CD14-positive monocyte (primary cell): ENCODE data around the gene TRIM3. TPM values are rescaled to one million over a fixed set of nuclear protein-coding genes. Genes with fewer than 3 reads are reported as not detected.

Source experiments
- DNase-seq, 3 donors: peaks; one replicate each; pipeline ENCODE4 v3.0.0-alpha.2; 2011 to 2022
- H2AFZ ChIP-seq: 2 replicates; pipeline ENCODE4 v1.6.0; 2012; ENCODE audit warnings: mild to moderate bottlenecking, low read depth, low read length, inconsistent platforms; ENCODE audit not compliant: insufficient read depth, poor library complexity, severe bottlenecking
- H3K27ac ChIP-seq, 2 donors: 1 replicate in 1 of 2; 2 replicates in 1 of 2; pipeline ENCODE4 v1.5.1; 2012 to 2013; ENCODE audit warnings: low read length in 2 of 2, control low read depth in 1 of 2, inconsistent platforms in 1 of 2, low read depth in 1 of 2, mild to moderate bottlenecking in 1 of 2
- H3K27me3 ChIP-seq, 2 donors: one replicate each; pipeline versions ENCODE4 v1.6.0 to v1.6.1; 2011 to 2013; ENCODE audit warnings: low read length in 2 of 2; ENCODE audit not compliant: control insufficient read depth in 2 of 2, insufficient read depth in 2 of 2
- H3K36me3 ChIP-seq, 2 donors: replicated peaks in 1 of 2; 1 replicate in 1 of 2; 2 replicates in 1 of 2; pipeline versions ENCODE4 v1.5.1 to v1.6.1; 2012 to 2013; ENCODE audit warnings: low read length in 2 of 2, control low read depth in 1 of 2, inconsistent platforms in 1 of 2, mild to moderate bottlenecking in 1 of 2; ENCODE audit not compliant: insufficient read depth in 2 of 2, control insufficient read depth in 1 of 2
- H3K4me1 ChIP-seq, 2 donors: 1 replicate in 1 of 2; 2 replicates in 1 of 2; pipeline versions ENCODE4 v1.5.1 to v1.6.1; 2012 to 2013; ENCODE audit warnings: low read length in 2 of 2, control low read depth in 1 of 2, inconsistent platforms in 1 of 2, mild to moderate bottlenecking in 1 of 2, moderate library complexity in 1 of 2; ENCODE audit not compliant: insufficient read depth in 2 of 2, control insufficient read depth in 1 of 2
- H3K4me2 ChIP-seq: replicated peaks from 2 replicates; pipeline ENCODE3; 2012; ENCODE audit warnings: low read length, moderate library complexity, mild to moderate bottlenecking; ENCODE audit not compliant: poor library complexity, severe bottlenecking; ENCODE audit errors: extremely low read depth
- H3K4me3 ChIP-seq, 3 experiments: fragments of 200-600 bp in 1 of 3; sonication (generic) in 1 of 3; replicated peaks in 1 of 3; 1 replicate in 2 of 3; 2 replicates in 1 of 3; pipeline ENCODE4 v1.5.1; 2011 to 2013; ENCODE audit warnings: low read length in 3 of 3, mild to moderate bottlenecking in 3 of 3, control low read depth in 2 of 3, low read depth in 2 of 3, inconsistent platforms in 1 of 3, moderate library complexity in 1 of 3
- H3K79me2 ChIP-seq: 2 replicates; pipeline ENCODE4 v1.6.0; 2012; ENCODE audit warnings: mild to moderate bottlenecking, control low read depth, inconsistent platforms, low read length, moderate library complexity; ENCODE audit not compliant: insufficient read depth
- H3K9ac ChIP-seq: 2 replicates; pipeline ENCODE4 v1.6.0; 2017; ENCODE audit warnings: low read length, mild to moderate bottlenecking; ENCODE audit not compliant: insufficient read depth, poor library complexity, severe bottlenecking
- H3K9me3 ChIP-seq, 2 donors: replicated peaks in 1 of 2; 1 replicate in 1 of 2; 2 replicates in 1 of 2; pipeline versions ENCODE4 v1.5.1 to v1.6.1; 2012 to 2013; ENCODE audit warnings: low read length in 2 of 2, control low read depth in 1 of 2; ENCODE audit not compliant: control insufficient read depth in 1 of 2, insufficient read depth in 1 of 2
- H4K20me1 ChIP-seq: 2 replicates; pipeline ENCODE4 v1.6.0; 2012; ENCODE audit warnings: mild to moderate bottlenecking, low read length, control low read depth, moderate library complexity; ENCODE audit not compliant: insufficient read depth
- H3K27ac Mint-ChIP-seq, 7 donors: one replicate each; pipeline ENCODE4 v1.8.0; 2020; ENCODE audit warnings: mild to moderate bottlenecking in 7 of 7, mixed read lengths in 7 of 7, moderate library complexity in 6 of 7, inconsistent platforms in 2 of 7
- H3K27me3 Mint-ChIP-seq, 3 donors: one replicate each; pipeline ENCODE4 v1.8.0; 2021 to 2022; ENCODE audit warnings: low read depth in 3 of 3, mild to moderate bottlenecking in 3 of 3, mixed read lengths in 3 of 3, moderate library complexity in 3 of 3, inconsistent platforms in 1 of 3
- H3K36me3 Mint-ChIP-seq, 2 donors: one replicate each; pipeline ENCODE4 v1.8.0; 2020; ENCODE audit warnings: mixed read lengths in 2 of 2, inconsistent platforms in 1 of 2, mild to moderate bottlenecking in 1 of 2
- H3K4me1 Mint-ChIP-seq: one replicate; pipeline ENCODE4 v1.8.0; 2020; ENCODE audit warnings: mild to moderate bottlenecking, mixed read lengths
- H3K4me3 Mint-ChIP-seq, 2 donors: one replicate each; pipeline ENCODE4 v1.8.0; 2020; ENCODE audit warnings: mild to moderate bottlenecking in 2 of 2, mixed read lengths in 2 of 2, moderate library complexity in 1 of 2
- H3K9me3 Mint-ChIP-seq, 7 donors: one replicate each; pipeline ENCODE4 v1.8.0; 2020 to 2022; ENCODE audit warnings: mixed read lengths in 7 of 7, mild to moderate bottlenecking in 6 of 7, moderate library complexity in 6 of 7, inconsistent platforms in 2 of 7
- CTCF ChIP-seq: fragments of 200-600 bp; IDR thresholded peaks from one replicate; pipeline ENCODE4 v1.8.0; 2022; ENCODE audit warnings: antibody characterized with exemption, mild to moderate bottlenecking
- WGBS: methylation state at CpG from one replicate; pipeline ENCODE4 v1.1.5; 2013; ENCODE audit warnings: missing lambda C conversion rate; ENCODE audit not compliant: insufficient coverage; 5-methylcytosine and 5-hydroxymethylcytosine counted together
- intact Hi-C, 2 donors: fragments of 100-400 bp; cut with micrococcal nuclease; formaldehyde crosslinking; loops; one replicate each; pipeline versions ENCODE4 v1.15.0 to v1.15.1; 2023
- polyA plus RNA-seq, 3 donors: library from polyadenylated mRNA; depleted of rRNA in 1 of 3; unstranded in 2 of 3; stranded (reverse) in 1 of 3; fragments of 300-500 nt in 2 of 3; fragments of >200 nt in 1 of 3; fragmentation: Illumina TruSeq in 2 of 3; gene quantifications; 1 replicate in 2 of 3; 2 replicates in 1 of 3; pipeline ENCODE4 v1.2.3, GENCODE V29; 2012 to 2021

The TRIM3 gene
- polyA plus RNA-seq, 3 donors = 1.7 to 36.2 (median 3.3) TPM

- H3K9me3 ChIP-seq = no peaks in the 10 kb centered on the region
- no peak overlapping the region for H3K9ac ChIP-seq
- TF ChIP-seq CTCF = no peak
- no peak overlapping the region for H3K4me3 ChIP-seq
- no peaks in the 10 kb centered on the region for H3K79me2 ChIP-seq
- no peak overlapping the region for H3K27ac Mint-ChIP-seq
- intact Hi-C loops = no loop called here
- H3K27ac ChIP-seq = no peak overlapping the region
- H3K4me1 Mint-ChIP-seq = peaks cover 11% of the 10 kb centered on the region
- peaks cover 0 to 2% (median 1%) of the 10 kb centered on the region in 3 donors for H3K27me3 Mint-ChIP-seq
- 89% methylated on average over 2 of the region's 2 CpGs for WGBS
- no peak overlapping the region for H3K4me3 Mint-ChIP-seq
- H3K4me2 ChIP-seq = no peak overlapping the region
- H3K36me3 ChIP-seq = no peaks in the 10 kb centered on the region
- no peaks in the 10 kb centered on the region for H3K9me3 Mint-ChIP-seq
- DNase-seq = no peak
- no peaks in the 10 kb centered on the region for H3K27me3 ChIP-seq
- no peak overlapping the region for H2AFZ ChIP-seq
- H3K36me3 Mint-ChIP-seq = no peaks in the 10 kb centered on the region
- H4K20me1 ChIP-seq = no peaks in the 10 kb centered on the region
- peaks cover 6 to 9% of the 10 kb centered on the region in 2 donors for H3K4me1 ChIP-seq
These were observed 67.4 kb downstream of the TRIM3 start for GRCh38 chr11:6406370-6406769.

- Histone ChIP-seq H3K9ac (no peak overlapping the region), H3K4me1 (peaks cover 6 to 9% of the 10 kb centered on the region in 2 donors), H3K4me3 (no peak overlapping the region), H3K36me3 (no peaks in the 10 kb centered on the region), H3K79me2 (no peaks in the 10 kb centered on the region), H3K4me2 (no peak overlapping the region), H2AFZ (no peak overlapping the region), H3K27ac (no peak overlapping the region), H3K9me3 (no peaks in the 10 kb centered on the region), H4K20me1 (no peaks in the 10 kb centered on the region), H3K27me3 (no peaks in the 10 kb centered on the region)
- no peak overlapping the region for H3K4me3 Mint-ChIP-seq
- H3K9me3 Mint-ChIP-seq = no peaks in the 10 kb centered on the region
- H3K27ac Mint-ChIP-seq = peak overlapping the region in 1 of 7 donors; percentile 7
- WGBS = 96% methylated on average over 6 of the region's 6 CpGs
- TF ChIP-seq CTCF = no peak
- no peak for DNase-seq
- intact Hi-C loops = no loop called here
- H3K36me3 Mint-ChIP-seq = no peaks in the 10 kb centered on the region
- H3K27me3 Mint-ChIP-seq = peaks cover 0 to 4% (median 1%) of the 10 kb centered on the region in 3 donors
- H3K4me1 Mint-ChIP-seq = peaks cover 11% of the 10 kb centered on the region
These were observed 67.9 kb downstream of the TRIM3 start for GRCh38 chr11:6405846-6406245.
